ENCODE data around the gene GALNT1.

Gene GALNT1

DNA sequence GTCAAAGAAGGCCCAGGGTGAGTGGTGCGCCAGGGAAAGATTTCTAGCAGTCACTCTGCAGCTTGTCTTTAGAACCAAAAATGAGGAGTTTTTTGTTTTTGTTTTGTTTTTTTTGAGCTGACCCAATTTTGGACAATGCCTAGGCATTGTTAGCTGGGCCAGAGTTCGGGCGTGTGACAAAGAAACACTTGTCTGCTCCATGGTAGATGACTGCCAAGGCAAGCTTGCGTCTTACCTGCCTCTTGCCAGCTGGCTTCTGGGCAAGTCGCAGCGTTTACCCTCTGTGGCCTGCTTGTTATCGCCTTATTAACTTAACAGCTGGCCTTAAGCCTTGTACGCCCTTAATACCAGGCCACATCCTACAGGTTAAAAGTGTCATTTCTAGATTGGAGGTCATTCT lies 114.3 kb downstream of the GALNT1 start:
- H3K9ac ChIP-seq = no peak overlapping the region
- no peaks in the 10 kb centered on the region; a peak in 1 of 22 replicates for H4K20me1 ChIP-seq
- H3K27ac ChIP-seq = no peak overlapping the region
- peaks cover 91 to 100% (median 98%) of the 10 kb centered on the region in 11 experiments for H3K36me3 ChIP-seq
- no peak overlapping the region for H3K4me2 ChIP-seq
- peaks cover 0 to 9% (median 0%) of the 10 kb centered on the region in 10 experiments; a peak in 2 of 20 replicates for H3K4me1 ChIP-seq
- H3K4me3 ChIP-seq = no peak overlapping the region
- H3K27me3 ChIP-seq = no peaks in the 10 kb centered on the region
- no peaks in the 10 kb centered on the region for H3K9me3 ChIP-seq (replicated peaks in 1 of 11)
- no peak for TF ChIP-seq Cebpa-rat (IDR thresholded peaks at IDR 0.05)

DNA sequence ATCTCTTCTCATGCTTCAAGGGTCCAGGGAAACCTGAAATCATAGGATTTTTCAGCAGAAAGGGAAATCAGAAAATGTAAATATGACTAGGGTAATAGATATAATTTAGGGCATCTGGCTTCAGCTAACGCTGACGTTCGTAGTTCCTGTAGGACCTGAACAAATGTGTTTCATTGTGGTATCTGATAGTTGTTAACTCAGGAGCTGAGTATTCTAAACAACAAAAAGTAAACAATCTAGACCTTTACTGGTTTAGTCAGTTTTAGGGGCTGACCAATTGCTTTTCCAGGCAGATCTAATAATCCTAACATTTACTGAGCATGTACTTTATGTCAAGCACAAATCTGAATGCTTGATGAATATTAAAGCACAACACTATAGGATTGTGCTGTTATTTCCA lies 114.8 kb downstream of the GALNT1 start:
- Histone ChIP-seq H3K27ac (no peak overlapping the region), H3K4me2 (no peak overlapping the region), H3K9me3 (replicated peaks in 1 of 11) (no peaks in the 10 kb centered on the region), H3K9ac (no peak overlapping the region), H4K20me1 (no peaks in the 10 kb centered on the region; a peak in 1 of 22 replicates), H3K4me3 (no peak overlapping the region), H3K36me3 (peaks cover 86 to 100% (median 98%) of the 10 kb centered on the region in 11 experiments), H3K4me1 (peaks cover 0 to 9% (median 0%) of the 10 kb centered on the region in 10 experiments; a peak in 2 of 20 replicates), H3K27me3 (no peaks in the 10 kb centered on the region)
- no peak for TF ChIP-seq Cebpa-rat (IDR thresholded peaks at IDR 0.05)

DNA sequence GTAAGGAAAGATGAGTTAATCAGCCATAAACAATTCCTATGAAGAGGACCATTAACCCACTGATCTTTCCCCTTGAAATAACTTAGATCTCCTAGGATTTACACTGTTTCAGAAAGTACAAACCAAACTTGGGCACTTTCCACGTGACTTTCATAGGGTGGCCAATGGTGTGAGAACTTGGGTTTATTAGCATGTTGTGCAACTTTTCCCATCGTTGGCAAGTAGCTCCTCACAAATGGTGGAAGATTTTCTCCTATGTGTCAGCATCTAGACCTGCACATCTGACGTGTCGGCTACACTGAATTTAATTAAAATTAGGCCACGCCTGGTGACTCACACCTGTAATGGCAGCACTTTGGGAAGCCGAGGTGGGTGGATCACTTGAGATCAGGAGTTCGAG lies 116.3 kb downstream of the GALNT1 start:
- Histone ChIP-seq H3K4me3 (no peak overlapping the region), H3K9ac (no peak overlapping the region), H3K9me3 (replicated peaks in 1 of 11) (no peaks in the 10 kb centered on the region), H3K4me2 (no peak overlapping the region), H3K36me3 (peaks cover 75 to 99% (median 92%) of the 10 kb centered on the region in 11 experiments), H3K27ac (no peak overlapping the region), H3K27me3 (no peaks in the 10 kb centered on the region), H3K4me1 (peaks cover 0 to 9% (median 0%) of the 10 kb centered on the region in 10 experiments; a peak in 2 of 20 replicates), H4K20me1 (no peaks in the 10 kb centered on the region; a peak in 1 of 22 replicates)
- TF ChIP-seq Cebpa-rat (IDR thresholded peaks at IDR 0.05) = no peak

- no peaks in the 10 kb centered on the region for H3K9me3 ChIP-seq (replicated peaks in 1 of 11)
- no peak for TF ChIP-seq Cebpa-rat (IDR thresholded peaks at IDR 0.05)
- no peaks in the 10 kb centered on the region for H3K27me3 ChIP-seq
- H4K20me1 ChIP-seq = no peaks in the 10 kb centered on the region
- no peak overlapping the region for H3K4me2 ChIP-seq
- H3K36me3 ChIP-seq = peaks cover 71 to 99% (median 88%) of the 10 kb centered on the region in 11 experiments
- no peak overlapping the region for H3K9ac ChIP-seq
- H3K4me1 ChIP-seq = no peaks in the 10 kb centered on the region
- no peak overlapping the region for H3K4me3 ChIP-seq
- H3K27ac ChIP-seq = no peak overlapping the region
Measured at GRCh38 chr18:35703043-35703688, 121.6 kb downstream of the GALNT1 start.

GRCh38 chr18:35705988-35706387 lies 124.4 kb downstream of the GALNT1 start:
- TF ChIP-seq Cebpa-rat (IDR thresholded peaks at IDR 0.05) = no peak
- Histone ChIP-seq H3K27ac (no peak overlapping the region), H3K4me2 (no peak overlapping the region), H3K36me3 (peaks cover 68 to 99% (median 85%) of the 10 kb centered on the region in 11 experiments), H3K27me3 (no peaks in the 10 kb centered on the region), H3K4me1 (peaks cover 0 to 10% (median 0%) of the 10 kb centered on the region in 10 experiments; a peak in 4 of 20 replicates), H4K20me1 (no peaks in the 10 kb centered on the region), H3K9me3 (replicated peaks in 1 of 11) (no peaks in the 10 kb centered on the region), H3K9ac (no peak overlapping the region), H3K4me3 (no peak overlapping the region)

- H4K20me1 ChIP-seq = no peaks in the 10 kb centered on the region
- no peak for TF ChIP-seq Cebpa-rat (IDR thresholded peaks at IDR 0.05)
- no peak overlapping the region for H3K9ac ChIP-seq
- H3K36me3 ChIP-seq = peaks cover 80 to 100% (median 92%) of the 10 kb centered on the region in 11 experiments
- no peaks in the 10 kb centered on the region for H3K27me3 ChIP-seq
- no peak overlapping the region for H3K4me2 ChIP-seq
- no peak overlapping the region for H3K4me3 ChIP-seq
- peaks cover 0 to 4% (median 0%) of the 10 kb centered on the region in 11 experiments; a peak in 2 of 22 replicates for H3K9me3 ChIP-seq (replicated peaks in 1 of 11)
- H3K4me1 ChIP-seq = peaks cover 0 to 10% (median 0%) of the 10 kb centered on the region in 10 experiments; a peak in 4 of 20 replicates
- no peak overlapping the region for H3K27ac ChIP-seq
Measured at GRCh38 chr18:35707247-35707646, 125.7 kb downstream of the GALNT1 start.

- Histone ChIP-seq H3K4me3 (no peak overlapping the region), H3K27ac (no peak overlapping the region), H3K4me2 (no peak overlapping the region), H3K27me3 (no peaks in the 10 kb centered on the region), H3K4me1 (peaks cover 0 to 10% (median 0%) of the 10 kb centered on the region in 10 experiments; a peak in 4 of 20 replicates), H3K9ac (no peak overlapping the region), H3K36me3 (peaks cover 84 to 100% (median 94%) of the 10 kb centered on the region in 11 experiments), H4K20me1 (no peaks in the 10 kb centered on the region), H3K9me3 (replicated peaks in 1 of 11) (peaks cover 0 to 9% (median 0%) of the 10 kb centered on the region in 11 experiments; a peak in 2 of 22 replicates)
- no peak for TF ChIP-seq Cebpa-rat (IDR thresholded peaks at IDR 0.05)
Measured at GRCh38 chr18:35707674-35708073, 126.1 kb downstream of the GALNT1 start.

DNA sequence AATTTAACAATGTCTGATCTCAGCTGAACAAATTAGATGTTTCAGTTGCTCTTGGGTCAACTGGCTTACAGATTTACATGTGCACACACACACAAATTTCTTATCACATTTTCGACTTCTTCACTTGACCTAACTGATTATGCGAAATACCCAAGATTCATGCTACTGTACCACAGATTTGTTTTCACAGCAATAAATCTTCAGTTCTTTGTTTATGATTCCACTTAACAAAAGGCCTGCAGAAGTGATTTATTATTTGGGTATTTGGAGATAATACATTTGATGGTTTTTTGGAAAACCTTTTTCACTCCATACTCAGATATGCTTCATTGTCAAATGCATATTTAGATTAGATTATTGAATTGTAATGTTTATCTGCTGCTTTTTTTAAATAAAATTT lies 129.0 kb downstream of the GALNT1 start:
- Histone ChIP-seq H3K36me3 (peaks cover 60 to 93% (median 80%) of the 10 kb centered on the region in 11 experiments), H3K9ac (no peak overlapping the region), H3K4me3 (no peak overlapping the region), H3K4me2 (no peak overlapping the region), H3K9me3 (replicated peaks in 1 of 11) (peaks cover 0 to 24% (median 11%) of the 10 kb centered on the region in 11 experiments; a peak in 10 of 22 replicates), H3K27me3 (no peaks in the 10 kb centered on the region), H3K27ac (no peak overlapping the region), H4K20me1 (no peaks in the 10 kb centered on the region), H3K4me1 (peaks cover 0 to 18% (median under 1%) of the 10 kb centered on the region in 10 experiments; a peak in 6 of 20 replicates)
- no peak for TF ChIP-seq Cebpa-rat (IDR thresholded peaks at IDR 0.05)

GRCh38 chr18:35711227-35711626 lies 129.7 kb downstream of the GALNT1 start:
- Histone ChIP-seq H3K27me3 (no peaks in the 10 kb centered on the region), H3K4me3 (no peak overlapping the region), H3K9ac (no peak overlapping the region), H3K36me3 (peaks cover 54 to 86% (median 74%) of the 10 kb centered on the region in 11 experiments), H3K9me3 (replicated peaks in 1 of 11) (peaks cover 0 to 30% (median 11%) of the 10 kb centered on the region in 11 experiments; a peak in 10 of 22 replicates), H3K4me1 (peaks cover 0 to 24% (median 3%) of the 10 kb centered on the region in 10 experiments; a peak in 7 of 20 replicates), H4K20me1 (no peaks in the 10 kb centered on the region), H3K27ac (no peak overlapping the region), H3K4me2 (no peak overlapping the region)
- TF ChIP-seq Cebpa-rat (IDR thresholded peaks at IDR 0.05) = no peak

Data from BLaER1 treated with 17β-estradiol and CSF1 and Interleukin-3, amounts not matched to agents 10 nM and 100 nM (cell line).